COLO668 (cell line): ENCODE measurements around the gene PXN.
"Not testable (repeated sequence)": the region's sequence is repeated elsewhere in the genome, so short reads cannot be mapped to it uniquely, and the experiment has no call there.

Source experiments
- DNase-seq: peaks from one replicate; lab custom pipeline; 2025; ENCODE audit not compliant: unreplicated experiment; lab: John Stamatoyannopoulos, UW

PXN gene

GRCh38 chr12:120211904-120212283 is 53.6 kb downstream of the PXN start:
- no peak for DNase-seq

GRCh38 chr12:120211243-120211903 is 54.2 kb downstream of the PXN start:
- DNase-seq, result no peak

- no peak for DNase-seq
These were observed 55.7 kb downstream of the PXN start for GRCh38 chr12:120209851-120210250.

DNA sequence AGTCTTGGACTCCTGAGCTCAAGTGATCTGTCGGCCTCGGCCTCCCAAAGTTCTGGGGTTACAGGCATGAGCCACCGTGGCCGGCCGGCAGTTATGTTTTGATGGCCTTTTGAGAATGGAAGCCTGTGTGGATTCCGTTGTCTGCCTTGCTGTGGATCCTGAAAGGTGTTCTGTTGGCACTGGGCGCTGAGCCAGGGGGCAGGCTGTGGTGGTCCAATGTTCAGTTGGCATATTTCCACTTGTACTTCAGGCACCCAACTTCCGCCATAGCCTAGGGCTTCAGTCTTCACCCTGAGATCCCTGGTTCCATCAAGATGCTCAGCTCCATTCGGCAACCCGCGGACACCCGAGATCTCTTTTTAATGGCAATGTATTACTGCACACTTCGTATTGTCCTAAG is 58.3 kb downstream of the PXN start:
- DNase-seq, result no peak

- not testable (repeated sequence) for DNase-seq
These were observed 58.7 kb downstream of the PXN start for GRCh38 chr12:120206781-120207180.

DNA sequence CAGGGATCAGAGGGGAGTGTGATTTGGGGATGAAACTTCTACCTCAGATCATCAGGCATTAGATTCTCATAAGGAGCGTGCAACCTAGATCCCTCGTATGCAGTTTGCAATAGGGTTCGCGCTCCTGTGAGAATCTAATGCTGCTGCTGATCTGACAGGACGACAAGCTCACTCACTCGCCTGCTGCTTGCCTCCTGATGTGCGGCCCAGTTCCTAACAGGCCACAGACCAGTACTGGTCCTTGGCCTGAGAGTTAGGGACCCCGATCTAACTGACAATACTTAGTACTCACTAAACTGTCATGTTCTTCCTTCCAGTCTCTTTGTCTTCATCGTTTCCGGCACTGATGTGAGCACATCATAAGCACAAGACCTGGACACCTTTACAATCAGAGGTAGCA is 59.3 kb downstream of the PXN start:
- DNase-seq, result no peak

DNA sequence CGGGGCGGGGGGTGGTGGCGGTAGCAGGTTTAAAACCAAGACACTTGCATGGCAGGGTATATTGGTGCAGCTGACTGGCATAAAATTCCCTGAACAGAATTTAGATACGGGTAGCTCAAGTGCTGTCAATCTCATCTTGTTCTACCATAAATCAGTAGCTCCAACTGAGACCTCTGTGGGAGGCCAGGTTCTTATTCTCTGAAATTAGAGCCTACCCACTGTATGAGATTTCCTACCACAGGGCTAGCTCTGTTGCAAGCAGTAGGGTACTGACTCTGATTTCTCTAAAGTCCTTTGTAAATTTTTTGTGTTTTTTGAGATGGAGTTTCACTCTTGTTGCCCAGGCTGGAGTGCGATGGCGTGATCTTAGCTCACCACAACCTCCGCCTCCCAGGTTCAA is 61.4 kb downstream of the PXN start:
- DNase-seq, result no peak

DNA sequence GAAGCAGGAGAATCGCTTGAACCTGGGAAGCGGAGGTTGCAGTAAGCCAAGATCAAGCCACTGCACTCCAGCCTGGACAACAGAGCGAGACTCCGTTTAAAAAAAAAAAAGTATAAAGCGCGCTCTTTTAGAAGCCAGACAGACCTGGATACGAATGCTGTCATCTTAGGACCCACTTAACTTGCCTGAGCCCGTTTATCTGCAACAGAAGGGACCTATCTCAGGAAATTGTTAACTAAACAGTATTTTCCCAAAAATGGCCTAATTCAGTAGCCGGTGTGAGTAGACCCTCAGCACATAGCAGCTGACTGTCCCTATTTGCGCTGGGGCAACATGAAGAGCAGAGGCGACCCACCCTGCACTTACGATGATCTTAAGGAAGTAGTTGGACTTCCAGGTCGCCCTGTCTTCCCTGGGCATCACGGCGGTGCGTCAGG is 65.1 kb downstream of the PXN start:
- no peak for DNase-seq

DNA sequence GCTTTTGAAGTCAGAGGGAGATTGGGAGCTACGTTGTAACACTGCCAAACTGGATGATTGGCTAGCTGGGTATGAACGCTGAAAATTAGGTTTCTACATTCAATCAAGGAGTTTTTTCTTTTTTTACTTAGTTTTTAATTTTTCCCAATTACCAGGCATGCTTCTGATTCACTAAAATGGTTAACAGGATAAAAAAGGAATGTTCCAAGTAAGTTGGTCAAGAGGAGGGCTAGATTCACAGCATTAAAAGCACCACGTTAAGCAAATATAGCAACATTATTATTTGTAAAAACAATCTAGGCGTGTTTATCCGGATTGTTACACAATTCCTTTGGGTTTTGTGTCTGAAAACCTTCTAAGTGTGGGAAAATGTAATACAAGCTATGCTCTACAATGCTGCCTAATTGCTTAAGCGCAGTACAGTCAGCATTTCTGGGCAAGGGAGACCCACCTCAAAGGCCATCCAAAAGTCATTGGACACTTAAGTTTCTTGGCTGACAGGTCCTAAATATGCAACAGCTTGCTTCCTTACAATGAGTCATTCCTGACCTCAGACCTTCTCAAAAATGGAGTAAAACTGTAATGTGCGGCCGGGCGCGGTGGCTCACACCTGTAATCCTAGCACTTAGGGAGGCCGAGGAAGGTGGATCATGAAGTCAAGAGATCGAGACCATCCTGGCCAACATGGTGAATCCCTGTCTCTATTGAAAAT is 65.8 kb downstream of the PXN start:
- DNase-seq, result no peak

DNA sequence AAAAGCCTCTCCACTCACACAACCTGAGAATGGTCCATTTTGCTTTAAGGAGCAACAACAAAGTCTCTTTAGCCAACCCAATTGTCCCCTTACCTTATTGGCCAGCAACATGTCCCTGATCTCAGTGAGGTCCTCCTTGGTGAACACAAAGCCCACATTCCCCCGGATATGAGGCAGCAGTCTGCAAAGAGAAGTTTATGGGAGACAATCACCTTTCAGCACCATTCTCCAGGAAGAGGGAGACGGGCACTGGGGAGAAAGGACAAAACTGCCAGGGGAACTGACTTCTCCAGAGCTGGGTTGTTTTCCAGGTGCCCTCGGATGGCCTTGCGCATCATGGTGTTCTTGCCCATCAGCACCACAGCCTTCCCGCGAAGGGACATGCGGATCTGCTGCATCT is 66.5 kb downstream of the PXN start:
- no peak for DNase-seq

DNA sequence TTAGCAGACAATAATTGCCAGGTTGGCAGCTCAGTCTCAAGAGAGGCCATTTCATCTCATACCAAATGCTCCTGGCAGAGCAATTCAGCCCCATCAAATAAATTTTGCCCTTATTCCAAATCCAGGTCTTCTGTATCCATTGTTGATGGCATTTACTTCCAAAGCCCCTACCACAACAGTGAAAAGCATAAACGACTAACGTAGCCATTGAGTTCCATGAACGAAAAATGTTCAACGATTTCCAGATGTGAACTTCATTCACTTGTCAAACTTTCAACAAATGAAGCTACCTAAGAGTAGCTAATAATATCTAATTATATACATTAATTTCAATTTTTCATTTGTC is 68.0 kb downstream of the PXN start:
- DNase-seq, result no peak

DNA sequence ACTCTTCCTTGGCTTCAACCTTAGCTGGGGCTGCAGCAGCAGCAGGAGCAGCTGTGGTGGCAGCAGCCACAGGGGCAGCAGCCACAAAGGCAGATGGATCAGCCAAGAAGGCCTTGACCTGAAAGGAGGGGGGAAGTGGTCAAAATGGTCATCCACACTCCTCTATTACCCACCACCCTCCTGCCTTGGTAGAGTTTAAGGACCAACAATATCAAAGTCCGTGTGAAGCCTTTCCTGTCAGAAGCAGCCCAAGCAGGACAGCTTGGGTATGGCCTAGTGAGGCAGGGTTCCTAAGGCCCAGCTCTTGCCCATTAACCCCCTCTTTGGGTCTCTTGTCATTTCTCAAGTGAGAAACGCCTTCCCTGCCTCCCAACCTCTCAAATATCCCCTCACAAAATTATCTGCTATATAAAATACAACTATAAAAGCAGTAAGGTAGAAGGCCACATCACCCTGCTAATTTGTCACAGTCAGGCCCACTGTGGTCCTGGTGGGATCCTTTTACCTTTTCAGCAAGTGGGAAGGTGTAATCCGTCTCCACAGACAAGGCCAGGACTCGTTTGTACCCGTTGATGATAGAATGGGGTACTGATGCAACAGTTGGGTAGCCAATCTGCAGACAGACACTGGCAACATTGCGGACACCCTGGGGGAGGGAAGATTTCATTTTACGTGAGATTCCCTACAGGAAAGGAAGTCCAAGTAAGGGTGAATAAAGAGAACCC is 68.6 kb downstream of the PXN start:
- DNase-seq, result not testable (repeated sequence)

GRCh38 chr12:120196363-120196762 is 69.2 kb downstream of the PXN start:
- DNase-seq, result no peak

DNA sequence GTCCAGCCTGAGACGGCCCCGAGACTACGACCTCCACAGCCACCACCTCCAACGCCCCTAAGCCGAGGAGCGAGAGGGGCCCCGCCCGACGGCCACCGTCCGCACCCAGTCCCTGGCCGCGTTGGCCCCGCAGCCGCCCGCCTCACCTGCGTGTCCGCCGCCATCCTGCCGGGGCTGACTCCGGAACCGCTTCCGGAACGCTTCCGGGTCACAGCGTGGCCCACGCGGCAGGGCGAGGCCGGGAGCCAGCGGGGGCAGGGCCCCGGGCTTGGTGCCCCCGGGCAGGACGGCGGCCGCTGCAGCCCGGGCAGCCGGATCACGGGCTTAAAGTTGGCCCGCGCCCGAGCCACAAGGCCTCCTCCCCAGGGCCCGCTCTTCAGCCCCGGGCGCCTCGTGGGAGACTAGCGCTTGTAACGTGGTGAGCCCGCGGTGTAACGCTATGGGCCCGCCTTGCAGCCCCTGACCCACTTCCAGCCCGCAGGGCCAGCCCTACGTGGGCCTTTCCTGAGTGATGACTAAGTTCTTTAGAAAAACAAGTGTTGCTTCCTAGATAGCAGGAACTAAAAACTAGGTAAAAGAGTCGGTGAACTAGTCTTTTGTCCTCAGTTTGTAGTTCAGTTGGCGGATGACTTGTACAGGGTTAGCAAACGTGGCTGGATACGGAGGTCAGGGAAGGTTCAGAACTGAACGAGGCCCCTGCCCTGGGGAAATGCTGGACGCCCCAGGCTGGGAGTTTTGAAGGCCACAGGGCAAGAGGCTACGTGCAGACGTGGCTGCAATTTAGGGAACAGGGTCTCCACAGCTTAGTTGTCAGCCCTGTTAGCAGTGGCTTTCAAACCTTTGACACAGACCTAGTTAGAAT is 70.8 kb downstream of the PXN start, which contains the start of gene GCN1:
Gene GCN1, minus strand, starts transcription at position 182 of the 862 bp plus-strand sequence. Its CDS starts 18 bp downstream, at position 164.
- DNase-seq, result peak; percentile 92

DNA sequence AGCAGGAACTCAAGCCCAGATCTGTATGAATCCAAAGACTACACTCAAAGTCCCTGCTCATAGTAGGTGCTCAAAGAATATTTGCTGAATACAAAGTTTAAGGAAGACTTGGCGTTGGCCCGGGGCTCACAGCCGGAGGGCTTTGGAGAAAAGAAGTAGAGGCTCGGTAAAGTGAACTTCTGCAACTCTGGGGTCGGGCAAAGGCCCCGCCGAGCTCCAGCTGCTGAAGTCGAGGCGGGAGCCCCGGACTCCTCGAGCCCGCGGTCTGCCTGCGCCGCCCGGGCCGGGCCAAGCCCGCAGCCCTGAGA is 71.3 kb downstream of the PXN start:
- DNase-seq, result no peak

DNA sequence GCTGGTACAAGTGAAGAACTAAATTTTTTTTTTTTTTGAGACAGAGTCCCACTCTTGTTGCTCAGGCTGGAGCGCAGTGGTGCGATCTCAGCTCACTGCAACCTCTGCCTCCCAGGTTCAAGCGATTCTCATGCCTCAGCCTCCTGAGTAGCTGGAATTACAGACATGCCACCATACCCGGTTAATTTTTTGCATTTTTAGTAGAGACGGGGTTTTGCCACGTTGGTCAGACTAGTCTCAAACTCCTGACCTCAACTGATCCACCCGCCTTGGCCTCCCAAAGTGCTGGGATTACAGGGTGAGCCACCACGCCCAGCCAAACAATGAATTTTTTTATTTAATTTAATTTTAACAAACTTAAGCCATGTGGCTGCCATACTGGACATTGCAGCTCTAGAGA is 72.2 kb downstream of the PXN start:
- not testable (repeated sequence) for DNase-seq

DNA sequence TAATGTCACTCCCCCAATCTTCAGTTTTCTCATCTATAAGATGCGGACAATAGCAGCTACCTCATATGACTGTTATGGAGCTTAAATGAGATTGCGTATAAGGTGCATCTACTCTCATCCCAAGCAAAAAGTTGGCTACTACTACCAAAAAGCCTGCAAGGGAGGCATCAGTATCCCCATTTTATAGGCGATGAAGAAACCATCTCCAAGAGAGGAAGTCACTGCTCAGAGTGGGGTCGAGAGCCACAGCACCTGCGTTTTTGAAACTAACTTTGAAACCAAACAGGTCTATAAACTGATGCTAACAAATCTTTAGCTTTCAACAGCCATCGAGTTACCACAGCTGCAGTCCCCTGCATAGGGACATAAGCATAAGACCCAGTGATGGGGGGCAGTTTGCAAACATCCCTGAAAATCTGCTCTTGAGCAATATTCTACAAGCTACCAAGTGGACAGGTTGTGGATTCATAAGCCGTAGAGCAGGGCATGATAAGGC is 74.5 kb downstream of the PXN start:
- no peak for DNase-seq

DNA sequence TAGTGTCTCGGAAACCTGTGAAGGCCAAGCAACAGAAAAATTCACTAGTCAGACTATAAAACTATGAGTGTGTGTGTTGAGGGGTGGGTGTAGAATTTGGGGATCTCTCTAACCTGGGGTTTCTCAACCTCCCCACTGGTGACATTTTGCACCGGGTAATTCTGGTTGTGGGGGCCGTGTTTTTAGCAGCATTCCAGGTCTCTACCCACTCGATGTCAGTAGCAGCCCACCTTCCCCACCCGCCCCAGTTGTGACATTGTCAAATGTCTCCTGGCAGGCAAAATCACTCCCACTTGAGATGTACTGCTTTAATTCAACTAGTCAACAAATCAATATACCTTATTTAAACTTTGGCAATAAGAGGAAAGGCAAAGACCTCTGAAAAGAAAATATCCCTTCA is 75.1 kb downstream of the PXN start:
- no peak for DNase-seq

GRCh38 chr12:120186654-120187053 is 78.9 kb downstream of the PXN start:
- DNase-seq, result no peak

DNA sequence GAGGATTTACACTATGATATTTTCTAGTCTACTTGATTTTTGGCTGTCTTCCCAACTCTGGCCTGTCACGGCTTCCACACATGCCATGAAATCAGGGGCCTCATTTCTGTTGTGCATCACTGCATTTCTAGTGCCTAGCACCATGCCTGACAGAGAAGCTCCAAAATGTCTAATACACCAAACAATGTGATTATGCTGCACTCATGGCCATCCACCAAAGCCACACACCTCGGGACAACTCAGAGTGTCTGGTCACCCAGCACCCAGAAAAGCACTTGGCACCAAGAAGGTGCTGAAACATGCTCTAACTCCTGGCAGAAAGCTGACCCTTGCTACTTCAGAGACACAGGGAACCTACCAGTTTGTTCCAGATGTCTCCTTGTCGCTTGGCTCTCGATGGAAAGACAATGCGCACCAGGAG is 82.3 kb downstream of the PXN start:
- no peak for DNase-seq

- no peak for DNase-seq
These were observed 83.4 kb downstream of the PXN start for GRCh38 chr12:120181991-120182631.
